ENCODE measurements around the gene MSH3. TPM values are rescaled to one million over a fixed set of nuclear protein-coding genes. Genes with fewer than 3 reads are reported as not detected.
A peak's percentile ranks its signal among the peaks of the same experiment; 100 is the strongest.
"Not testable (repeated sequence)": the region's sequence is repeated elsewhere in the genome, so short reads cannot be mapped to it uniquely, and the experiment has no call there.

MSH3 gene
- polyA plus RNA-seq, 4 donors: 21.6 to 26.8 (median 21.8) TPM

DNA sequence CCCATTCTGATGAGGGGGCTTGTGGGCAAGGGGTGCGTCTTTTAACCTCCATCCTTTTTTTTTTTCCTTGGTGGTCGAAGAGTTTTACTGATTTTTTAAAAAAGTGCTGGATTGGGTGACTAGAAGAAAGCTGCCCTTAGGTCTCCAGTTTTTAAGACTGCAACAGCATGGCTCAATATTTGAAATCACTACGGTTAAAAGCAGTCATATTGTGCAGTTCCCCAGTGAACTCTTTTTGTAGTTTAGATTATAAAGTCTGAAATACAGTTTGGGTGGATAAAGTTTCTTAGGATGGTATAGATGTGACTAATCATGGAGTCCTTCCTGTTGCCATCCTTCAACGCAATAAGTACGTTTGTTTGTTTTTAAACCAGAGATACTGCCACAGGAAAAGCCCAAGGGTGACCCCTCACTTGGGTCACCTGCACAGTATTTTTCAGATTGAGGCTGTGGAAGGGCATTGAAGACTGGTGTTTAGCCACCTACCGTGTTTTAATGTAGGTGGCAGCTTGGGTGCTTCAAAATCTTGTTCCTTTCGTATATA, 851 bp downstream of the MSH3 start:
- DNase-seq (ENCODE audit: low read depth in 4 of 4, low spot score in 3 of 4): no peak

DNA sequence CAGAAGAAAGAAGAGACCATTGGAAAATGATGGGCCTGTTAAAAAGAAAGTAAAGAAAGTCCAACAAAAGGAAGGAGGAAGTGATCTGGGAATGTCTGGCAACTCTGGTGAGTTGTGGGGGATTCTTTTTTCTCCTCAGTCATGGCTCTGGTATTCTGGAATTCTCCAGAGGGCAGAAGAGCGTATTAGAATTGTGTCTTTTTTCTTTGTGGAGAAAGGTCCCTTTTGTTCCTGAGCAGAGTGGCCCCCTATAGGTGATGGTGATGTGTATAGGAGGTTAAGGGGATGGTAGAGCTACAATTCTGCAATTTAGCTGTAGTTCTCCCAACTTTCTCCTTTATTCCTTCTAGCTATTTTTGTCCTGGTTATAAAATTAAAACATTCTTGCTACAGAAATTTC, 2.0 kb downstream of the MSH3 start:
- no peak for DNase-seq (ENCODE audit: low read depth in 4 of 4, low spot score in 3 of 4)

DNA sequence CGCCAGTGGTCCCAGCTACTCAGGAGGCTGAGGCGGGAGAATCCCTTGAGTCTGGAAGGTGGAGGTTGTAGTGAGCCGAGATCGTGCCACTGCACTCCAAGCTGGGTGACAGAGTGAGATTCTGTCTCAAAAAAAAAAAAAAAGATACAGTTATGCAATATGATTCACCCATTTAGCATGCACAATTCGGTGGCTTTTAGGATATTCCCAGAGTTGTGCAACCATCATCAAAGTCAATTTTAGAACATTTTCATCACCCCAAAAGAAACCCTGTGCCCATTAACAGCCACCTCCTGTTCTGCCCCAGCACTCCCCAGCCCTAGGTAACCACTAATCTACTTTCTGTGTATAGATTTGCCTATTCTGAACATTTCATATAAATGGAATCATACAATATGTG, 4.7 kb downstream of the MSH3 start:
- no peak for DNase-seq (ENCODE audit: low read depth in 4 of 4, low spot score in 3 of 4)

DNA sequence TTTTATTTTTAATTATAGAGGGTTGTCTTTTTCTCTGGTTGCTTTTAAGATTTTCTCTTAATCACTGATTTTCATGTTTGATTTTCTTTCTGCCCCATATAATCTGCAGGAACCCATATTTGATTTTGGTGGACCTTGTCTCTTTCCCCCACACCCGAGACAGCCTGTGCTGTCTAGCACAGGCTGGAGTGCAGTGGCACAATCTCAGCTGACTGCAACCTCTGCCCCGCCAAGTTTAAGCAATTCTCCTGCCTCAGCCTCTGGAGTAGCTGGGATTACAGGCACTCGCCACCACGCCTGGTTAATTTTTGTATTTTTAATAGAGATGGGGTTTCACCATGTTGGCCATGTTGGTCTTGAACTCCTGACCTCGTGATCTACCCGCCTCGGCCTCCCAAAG, 6.2 kb downstream of the MSH3 start:
- DNase-seq (ENCODE audit: low read depth in 4 of 4, low spot score in 3 of 4): not testable (repeated sequence)

DNA sequence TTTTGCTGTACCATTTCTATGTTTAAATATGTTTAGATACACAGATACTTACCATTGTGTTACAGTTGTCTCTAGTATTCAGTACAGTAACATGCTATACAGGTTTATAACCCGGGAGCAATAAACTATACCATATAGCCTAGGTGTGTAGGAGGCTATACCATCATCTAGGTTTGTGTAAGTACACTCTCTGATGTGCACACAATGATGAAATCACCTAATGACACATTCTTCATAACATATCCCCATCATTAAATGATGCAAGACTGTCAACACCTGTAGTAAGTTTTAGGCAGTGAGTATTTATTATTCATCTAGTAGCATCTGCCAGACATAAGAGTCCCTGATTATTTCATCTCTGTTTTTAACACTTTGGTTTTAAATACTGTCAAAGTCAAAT, 7.7 kb downstream of the MSH3 start:
- DNase-seq (ENCODE audit: low read depth in 4 of 4, low spot score in 3 of 4): no peak

DNA sequence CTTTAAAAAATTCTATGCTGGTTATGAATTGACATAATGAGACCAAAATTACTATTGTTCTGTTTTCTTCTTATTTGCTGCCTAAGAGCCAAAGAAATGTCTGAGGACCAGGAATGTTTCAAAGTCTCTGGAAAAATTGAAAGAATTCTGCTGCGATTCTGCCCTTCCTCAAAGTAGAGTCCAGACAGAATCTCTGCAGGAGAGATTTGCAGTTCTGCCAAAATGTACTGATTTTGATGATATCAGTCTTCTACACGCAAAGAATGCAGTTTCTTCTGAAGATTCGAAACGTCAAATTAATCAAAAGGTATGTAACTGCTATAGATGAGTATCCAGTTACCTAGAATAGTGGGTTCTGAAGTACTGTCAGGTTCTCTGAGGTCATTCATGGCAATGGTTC, 10.6 kb downstream of the MSH3 start:
- no peak for DNase-seq (ENCODE audit: low read depth in 4 of 4, low spot score in 3 of 4)

DNA sequence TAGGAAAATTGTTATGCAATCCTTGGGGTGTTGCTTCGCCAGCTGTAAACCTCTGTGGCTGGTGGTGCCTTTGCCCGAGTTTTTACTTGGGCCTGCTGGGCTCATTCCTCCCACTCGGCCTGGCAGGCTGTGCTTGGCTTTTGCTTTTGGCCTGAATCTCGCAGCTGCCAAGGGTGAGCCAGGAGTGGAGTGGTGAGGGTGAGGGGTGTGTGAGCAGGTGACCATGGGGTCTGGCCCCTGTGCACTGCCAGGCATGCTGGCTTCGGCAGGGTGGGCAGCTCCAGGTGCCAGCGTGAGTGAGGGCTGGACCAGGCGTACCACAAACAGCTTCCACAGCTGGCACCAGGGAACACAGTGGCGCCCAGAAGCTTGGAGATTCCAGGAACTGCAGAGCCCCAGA, 12.9 kb downstream of the MSH3 start:
- DNase-seq (ENCODE audit: low read depth in 4 of 4, low spot score in 3 of 4): no peak

DNA sequence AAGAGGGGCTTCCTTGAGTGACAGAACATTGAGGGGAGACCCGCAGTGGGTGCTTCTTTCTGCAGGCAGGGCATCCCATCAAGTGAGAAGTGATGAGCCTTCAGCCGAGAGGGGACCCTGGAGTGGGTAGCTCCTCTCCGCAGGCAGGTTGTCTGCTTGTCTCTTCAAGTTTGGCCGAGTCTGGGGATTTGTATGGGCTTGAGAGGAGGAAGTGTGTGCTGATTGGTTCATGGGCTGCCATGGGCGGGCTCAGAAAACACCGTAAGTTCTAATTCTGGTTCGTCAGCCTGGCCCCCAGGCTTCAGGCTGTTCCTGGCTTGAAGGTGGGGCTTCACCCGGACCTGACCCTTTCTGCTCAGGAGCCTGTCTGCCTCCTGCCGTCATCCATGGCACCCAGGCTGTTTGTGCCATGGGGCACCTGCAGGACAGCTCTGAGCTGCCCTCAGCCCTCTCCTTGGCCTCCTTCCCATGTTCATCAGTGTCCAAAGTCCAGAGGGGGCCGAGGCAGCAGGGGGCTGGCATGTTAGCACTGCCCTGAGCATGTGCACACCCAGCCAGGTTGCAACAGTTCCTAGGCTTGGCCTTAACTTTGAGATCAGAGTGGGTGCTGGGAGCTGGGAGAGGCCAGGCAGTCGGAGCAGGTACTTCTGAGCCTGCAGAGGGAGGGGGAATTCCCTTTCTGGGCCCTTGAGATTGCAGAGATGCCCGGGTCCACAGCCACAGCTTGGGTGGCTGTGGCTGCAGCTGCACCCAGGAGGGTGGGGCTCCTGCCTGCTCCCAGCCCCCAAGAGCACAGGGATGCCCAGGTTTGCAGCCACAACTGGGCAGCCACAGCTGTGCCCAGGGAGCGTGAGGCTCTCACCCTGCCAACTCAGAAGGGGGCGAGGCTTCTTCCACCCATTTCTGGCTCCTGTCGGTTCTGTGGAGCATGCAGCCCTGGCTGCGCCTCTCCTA, 13.8 kb downstream of the MSH3 start:
- DNase-seq (ENCODE audit: low read depth in 4 of 4, low spot score in 3 of 4): no peak

DNA sequence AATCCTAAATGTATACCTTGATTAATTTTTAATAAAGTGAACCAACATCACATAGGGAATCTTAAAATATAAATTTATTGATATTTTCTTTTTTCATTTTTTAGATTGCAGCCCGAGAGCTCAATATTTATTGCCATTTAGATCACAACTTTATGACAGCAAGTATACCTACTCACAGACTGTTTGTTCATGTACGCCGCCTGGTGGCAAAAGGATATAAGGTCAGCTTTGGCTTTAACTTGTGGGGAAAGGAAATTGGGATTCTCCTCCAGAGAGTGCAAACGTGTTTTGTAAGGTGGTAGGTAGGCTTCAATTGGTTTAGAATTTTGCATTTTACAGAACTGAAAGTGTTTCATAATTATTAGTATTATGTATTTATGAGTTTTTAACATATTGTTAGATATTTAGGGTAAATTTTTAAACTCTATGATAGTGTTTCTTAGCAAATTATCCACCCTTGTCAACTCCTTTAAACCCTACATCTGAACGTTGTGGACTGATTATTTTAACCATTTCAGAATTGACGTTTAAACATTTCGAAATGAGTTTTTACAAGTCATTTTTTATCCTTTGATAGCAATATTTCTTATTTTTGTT, 17.8 kb downstream of the MSH3 start:
- peak; percentile 47 to 61 (median 50) for DNase-seq (ENCODE audit: low read depth in 4 of 4, low spot score in 3 of 4)

DNA sequence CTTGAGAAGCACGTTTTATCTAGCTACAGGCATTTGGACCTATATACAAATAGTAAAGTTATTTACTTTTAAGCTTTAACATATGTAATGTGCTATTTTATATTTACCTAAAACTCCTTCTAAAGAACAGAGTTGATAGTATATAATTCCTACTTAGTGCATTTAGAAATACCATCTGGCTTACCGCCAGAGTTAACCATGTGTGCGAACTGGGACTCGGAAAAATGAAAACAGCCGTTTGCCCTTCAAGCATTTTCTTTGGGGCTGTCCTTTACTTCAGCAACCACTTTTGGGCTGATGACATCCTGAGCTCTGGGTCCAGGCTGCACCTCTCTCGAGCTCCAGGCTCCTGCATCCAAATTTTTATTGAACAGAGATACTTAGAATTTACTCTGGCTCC, 22.3 kb downstream of the MSH3 start:
- DNase-seq (ENCODE audit: low read depth in 4 of 4, low spot score in 3 of 4): no peak

DNA sequence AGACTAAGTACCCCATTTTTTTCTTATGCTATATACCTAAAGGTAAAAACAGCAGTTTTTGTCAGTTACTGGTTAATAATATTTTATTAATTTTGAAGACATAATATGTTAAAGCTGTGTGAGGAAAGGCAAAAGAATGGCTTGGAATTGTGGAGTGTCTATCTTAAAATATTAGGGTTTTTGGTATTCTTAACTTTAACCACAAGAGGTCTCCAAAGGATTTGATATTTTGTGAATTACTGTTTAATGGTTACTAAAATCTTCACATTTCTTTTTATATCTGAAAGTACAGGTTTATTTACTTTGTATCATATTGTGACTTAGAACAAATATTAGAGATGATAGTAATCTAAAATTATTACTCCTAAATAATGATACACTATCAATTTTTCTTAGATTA, 32.3 kb downstream of the MSH3 start:
- DNase-seq (ENCODE audit: low read depth in 4 of 4, low spot score in 3 of 4): peak in 1 of 4 donors; percentile 7

DNA sequence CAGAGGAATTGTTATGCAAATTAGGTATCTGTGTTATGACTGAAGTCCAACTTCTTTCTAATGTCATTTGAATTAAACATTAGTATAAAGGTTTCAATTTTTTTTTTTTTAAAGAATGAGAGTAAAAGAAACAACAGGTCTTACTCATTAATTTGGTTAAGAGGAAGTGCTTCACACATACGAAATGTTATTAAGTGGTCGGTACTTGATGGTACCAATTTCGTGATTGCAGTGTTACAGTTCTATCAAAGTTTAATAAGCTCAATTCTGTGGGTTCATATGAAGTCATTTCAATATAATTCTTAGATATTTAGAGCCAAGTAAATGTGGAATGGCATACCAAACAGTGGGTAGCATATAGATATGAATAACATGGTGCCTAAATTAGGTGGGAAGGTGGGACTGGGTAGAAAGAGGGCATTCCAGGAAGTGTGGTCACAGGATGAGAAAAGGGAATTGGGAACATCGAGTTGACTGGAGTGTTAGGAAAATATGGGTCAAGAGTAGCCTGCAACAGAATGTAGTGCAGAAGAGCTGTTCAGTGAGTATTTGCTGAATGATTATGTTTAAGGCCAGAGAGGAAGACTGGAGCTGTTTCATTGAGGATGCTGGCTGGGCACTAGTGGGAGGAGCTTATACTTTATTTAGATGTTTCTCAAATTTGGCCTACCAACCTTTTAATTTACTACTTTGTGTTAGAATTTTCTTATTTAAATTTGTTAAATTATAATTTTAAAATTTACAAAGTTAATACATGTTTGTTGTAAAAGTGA, 34.4 kb downstream of the MSH3 start:
- no peak for DNase-seq (ENCODE audit: low read depth in 4 of 4, low spot score in 3 of 4)

DNA sequence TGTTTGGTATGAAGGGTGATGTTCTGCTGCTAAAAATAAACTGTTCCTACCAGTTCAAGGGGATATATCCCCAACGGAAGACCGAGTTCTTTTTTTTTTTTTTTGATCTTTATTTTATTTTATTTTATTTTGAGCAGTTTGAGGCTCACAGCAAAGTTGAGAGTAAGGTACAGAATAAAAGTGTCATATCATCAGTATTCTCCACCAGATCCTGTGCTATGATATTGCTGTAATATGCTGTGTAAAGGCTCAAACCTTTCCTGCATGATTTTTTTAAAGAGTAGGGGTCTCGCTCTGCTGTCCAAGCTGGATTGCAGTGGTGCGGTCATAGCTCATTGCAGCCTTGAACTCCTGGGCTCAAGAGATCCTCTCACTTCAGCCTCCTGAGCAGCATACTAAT, 35.2 kb downstream of the MSH3 start:
- DNase-seq (ENCODE audit: low read depth in 4 of 4, low spot score in 3 of 4): no peak

DNA sequence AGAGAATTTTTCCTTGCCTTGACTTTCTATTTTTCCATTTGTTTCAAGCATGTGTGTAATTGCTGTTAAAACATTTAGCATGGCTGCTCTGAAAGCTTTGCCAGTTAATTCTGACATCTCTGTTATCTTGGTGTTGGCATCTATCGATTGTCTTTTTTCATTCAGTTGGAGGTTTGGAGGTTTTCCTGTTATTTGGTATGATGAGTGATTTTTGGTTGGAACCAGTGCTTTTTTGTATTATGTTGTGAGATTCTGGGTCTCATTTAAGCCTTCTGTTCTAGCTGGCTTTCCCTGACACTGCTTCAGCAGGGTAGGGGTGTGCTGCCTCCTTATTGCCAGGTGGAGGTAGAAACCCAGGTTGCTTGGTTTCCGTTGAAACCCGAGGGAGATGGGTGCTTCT, 41.2 kb downstream of the MSH3 start:
- no peak for DNase-seq (ENCODE audit: low read depth in 4 of 4, low spot score in 3 of 4)

DNA sequence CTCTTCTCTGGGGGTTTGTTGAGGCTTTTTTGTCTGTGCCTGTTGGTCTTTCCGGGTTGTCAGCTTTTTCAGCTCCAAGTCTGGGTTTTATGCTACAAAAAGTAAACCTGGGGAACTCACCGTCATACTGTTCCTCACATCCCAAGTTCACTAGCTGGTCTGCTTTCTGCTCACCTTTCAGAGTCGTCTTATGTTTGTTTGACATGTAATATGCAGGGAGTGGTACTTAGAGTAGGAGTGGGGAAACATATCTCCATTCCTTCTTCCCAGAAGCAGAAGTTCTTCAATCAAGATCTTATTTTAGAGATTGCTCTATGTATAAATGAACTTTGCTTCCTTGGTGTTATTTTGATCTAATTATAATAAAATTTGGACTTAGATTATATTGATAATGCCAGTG, 42.0 kb downstream of the MSH3 start:
- no peak for DNase-seq (ENCODE audit: low read depth in 4 of 4, low spot score in 3 of 4)

DNA sequence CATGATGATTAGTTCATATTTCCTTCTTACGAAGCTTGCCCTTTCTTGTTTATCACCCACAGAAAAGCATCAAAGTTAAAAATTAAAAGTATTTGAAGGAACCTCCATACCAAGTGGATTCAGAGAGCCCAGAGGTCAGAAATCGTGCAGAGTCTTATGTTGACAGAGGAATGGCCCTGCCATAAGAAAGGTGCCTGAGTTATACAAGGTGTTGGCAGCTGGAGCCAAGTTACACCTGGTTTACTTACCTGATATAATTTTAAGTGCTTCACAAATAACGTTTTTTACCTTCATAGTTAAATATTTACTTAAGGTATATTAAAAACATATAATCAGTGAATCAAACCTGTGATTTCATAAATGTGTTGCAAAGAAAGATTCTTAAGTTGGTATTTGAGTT, 42.6 kb downstream of the MSH3 start:
- no peak for DNase-seq (ENCODE audit: low read depth in 4 of 4, low spot score in 3 of 4)

DNA sequence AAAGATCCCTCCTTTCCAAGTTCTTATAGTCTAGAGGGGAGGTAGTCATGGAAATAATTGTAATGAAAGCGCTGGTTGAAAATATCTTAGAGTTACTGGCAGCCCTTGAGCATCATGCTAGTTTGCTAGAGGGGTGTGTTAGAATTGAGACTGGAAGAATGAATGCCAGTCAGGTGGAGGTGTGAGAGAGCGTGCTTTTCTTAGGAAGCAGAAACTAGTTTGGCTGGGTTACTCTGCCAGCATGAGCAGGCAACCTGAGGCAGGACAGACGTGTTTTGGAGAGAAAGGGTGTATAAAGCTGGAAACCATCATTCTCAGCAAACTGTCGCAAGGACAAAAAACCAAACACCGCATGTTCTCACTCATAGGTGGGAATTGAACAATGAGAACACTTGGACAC, 43.9 kb downstream of the MSH3 start:
- DNase-seq (ENCODE audit: low read depth in 4 of 4, low spot score in 3 of 4): no peak

DNA sequence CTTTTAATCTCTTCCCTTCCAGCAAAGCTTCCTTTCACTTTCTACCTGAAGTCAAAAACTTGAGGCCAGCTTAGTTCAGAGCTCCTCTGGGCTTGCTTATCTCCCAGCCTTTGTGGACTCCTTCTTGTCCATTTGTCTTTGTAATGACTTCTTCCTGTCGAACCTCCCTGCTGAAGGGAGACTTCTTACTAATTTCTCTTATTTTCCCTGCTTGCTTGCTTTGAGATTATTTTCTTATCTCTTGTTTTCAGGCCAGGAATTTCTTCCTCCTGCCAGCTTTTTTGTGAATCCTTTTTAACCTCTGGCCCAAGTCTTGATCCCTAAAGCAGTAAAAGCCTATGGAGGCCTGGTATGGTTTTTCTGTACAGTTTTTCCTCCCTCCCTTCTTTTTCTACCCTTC, 47.1 kb downstream of the MSH3 start:
- DNase-seq (ENCODE audit: low read depth in 4 of 4, low spot score in 3 of 4): no peak

DNA sequence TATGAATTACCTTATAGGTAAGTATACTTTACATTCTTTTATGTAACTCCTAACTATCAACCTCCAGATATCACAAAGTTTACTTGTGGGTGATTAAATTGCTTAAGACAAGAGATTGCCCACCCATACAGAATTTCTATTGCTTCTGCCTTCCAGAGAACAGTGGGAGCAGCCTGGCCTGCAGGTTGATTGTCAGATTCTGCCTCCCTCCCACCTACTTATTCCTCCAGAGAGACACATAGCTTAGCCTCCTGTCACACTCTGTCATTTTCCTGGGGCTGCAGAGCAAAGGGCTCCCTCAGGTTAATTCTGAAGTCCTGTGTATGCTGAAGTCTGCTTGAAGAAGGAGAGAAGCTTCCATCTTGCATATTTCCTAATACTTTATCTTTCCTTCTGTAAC, 48.8 kb downstream of the MSH3 start:
- no peak for DNase-seq (ENCODE audit: low read depth in 4 of 4, low spot score in 3 of 4)

DNA sequence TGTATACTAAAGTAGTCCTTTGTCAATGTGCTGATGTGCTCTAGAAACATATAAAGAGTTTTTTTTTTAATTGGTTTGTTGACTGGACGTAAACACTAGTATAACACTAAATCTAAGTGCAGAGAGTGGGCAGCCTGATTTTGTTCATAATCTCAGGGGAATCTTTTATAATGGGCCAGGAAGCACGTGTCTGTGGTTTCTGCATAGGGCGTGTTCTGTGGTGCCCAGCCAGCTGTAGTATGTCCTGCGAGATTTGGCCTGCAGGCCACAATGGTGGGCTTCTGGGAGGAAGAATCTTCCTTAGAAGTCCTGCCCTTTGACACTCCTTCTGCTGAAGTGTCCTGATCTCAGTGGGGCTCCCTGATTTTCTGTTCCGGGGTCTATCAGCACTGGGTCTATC, 49.3 kb downstream of the MSH3 start:
- DNase-seq (ENCODE audit: low read depth in 4 of 4, low spot score in 3 of 4): no peak

DNA sequence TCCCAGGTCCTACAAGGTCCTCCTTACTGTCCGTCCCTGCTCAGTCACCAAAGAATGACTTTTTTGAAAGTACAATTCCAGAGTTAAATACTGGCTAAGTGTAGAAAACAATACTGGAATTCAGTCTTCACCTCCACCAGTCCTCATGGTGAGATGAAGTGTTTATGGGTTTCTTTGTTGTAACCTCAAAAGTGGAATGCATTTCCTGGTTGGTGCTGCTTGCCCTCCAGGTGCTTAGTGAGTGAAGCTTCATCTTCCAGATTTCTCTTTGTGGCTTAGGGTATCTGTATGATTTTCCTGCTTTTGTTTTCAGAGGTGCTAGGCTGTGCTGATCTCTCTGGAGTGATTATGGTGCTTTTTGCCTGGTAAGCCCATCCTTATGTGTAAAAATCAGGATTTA, 49.8 kb downstream of the MSH3 start:
- DNase-seq (ENCODE audit: low read depth in 4 of 4, low spot score in 3 of 4): no peak
